ENCODE data around the gene COX19.

Gene COX19

GRCh38 chr7:1012004-1012715, 36.8 kb upstream of the COX19 start:
- no peak for DNase-seq
- Histone ChIP-seq H3K4me1 (ENCODE audit: insufficient read depth, low read length) (no peaks in the 10 kb centered on the region), H3K9me3 (ENCODE audit: insufficient read depth, low read length, severe bottlenecking) (no peaks in the 10 kb centered on the region), H3K36me3 (ENCODE audit: insufficient read depth, low read length) (no peaks in the 10 kb centered on the region), H3K4me3 (ENCODE audit: low read depth in 1 of 2, low read length in 2 of 2) (no peak overlapping the region), H3K79me2 (ENCODE audit: insufficient read depth, low read length) (no peaks in the 10 kb centered on the region), H3K27ac (ENCODE audit: low read length) (no peak overlapping the region), H3K27me3 (ENCODE audit: insufficient read depth, low read length, poor library complexity) (no peaks in the 10 kb centered on the region), H4K20me1 (ENCODE audit: insufficient read depth, low read length) (peaks cover 24% of the 10 kb centered on the region), H2AFZ (ENCODE audit: low read depth, low read length) (no peak overlapping the region), H3K4me2 (ENCODE audit: insufficient read depth, low read length) (no peak overlapping the region), H3K9ac (ENCODE audit: low read depth, low read length) (no peak overlapping the region)
- TF ChIP-seq CTCF (IDR thresholded peaks at IDR 0.05; ENCODE audit: borderline replicate concordance, extremely low read depth, low read length, poor library complexity, severe bottlenecking) (no peak), EZH2 (IDR thresholded peaks at IDR 0.05; ENCODE audit: borderline replicate concordance, low read depth, low read length, severe bottlenecking) (no peak)
- no peak for ATAC-seq (ENCODE audit: insufficient read depth, low read depth)

GRCh38 chr7:1011297-1012003, 36.1 kb upstream of the COX19 start:
- H3K9ac ChIP-seq (ENCODE audit: low read depth, low read length), result no peak overlapping the region
- no peaks in the 10 kb centered on the region for H3K27me3 ChIP-seq (ENCODE audit: insufficient read depth, low read length, poor library complexity)
- TF ChIP-seq CTCF (IDR thresholded peaks at IDR 0.05; ENCODE audit: borderline replicate concordance, extremely low read depth, low read length, poor library complexity, severe bottlenecking) (no peak), EZH2 (IDR thresholded peaks at IDR 0.05; ENCODE audit: borderline replicate concordance, low read depth, low read length, severe bottlenecking) (no peak)
- H3K36me3 ChIP-seq (ENCODE audit: insufficient read depth, low read length), result no peaks in the 10 kb centered on the region
- no peak overlapping the region for H2AFZ ChIP-seq (ENCODE audit: low read depth, low read length)
- H3K9me3 ChIP-seq (ENCODE audit: insufficient read depth, low read length, severe bottlenecking), result no peaks in the 10 kb centered on the region
- no peaks in the 10 kb centered on the region for H3K79me2 ChIP-seq (ENCODE audit: insufficient read depth, low read length)
- H3K27ac ChIP-seq (ENCODE audit: low read length), result no peak overlapping the region
- no peaks in the 10 kb centered on the region for H3K4me1 ChIP-seq (ENCODE audit: insufficient read depth, low read length)
- H4K20me1 ChIP-seq (ENCODE audit: insufficient read depth, low read length), result peaks cover 30% of the 10 kb centered on the region
- ATAC-seq (ENCODE audit: insufficient read depth, low read depth) (no peak), DNase-seq (no peak)
- H3K4me2 ChIP-seq (ENCODE audit: insufficient read depth, low read length), result no peak overlapping the region
- no peak overlapping the region for H3K4me3 ChIP-seq (ENCODE audit: low read depth in 1 of 2, low read length in 2 of 2)

DNA sequence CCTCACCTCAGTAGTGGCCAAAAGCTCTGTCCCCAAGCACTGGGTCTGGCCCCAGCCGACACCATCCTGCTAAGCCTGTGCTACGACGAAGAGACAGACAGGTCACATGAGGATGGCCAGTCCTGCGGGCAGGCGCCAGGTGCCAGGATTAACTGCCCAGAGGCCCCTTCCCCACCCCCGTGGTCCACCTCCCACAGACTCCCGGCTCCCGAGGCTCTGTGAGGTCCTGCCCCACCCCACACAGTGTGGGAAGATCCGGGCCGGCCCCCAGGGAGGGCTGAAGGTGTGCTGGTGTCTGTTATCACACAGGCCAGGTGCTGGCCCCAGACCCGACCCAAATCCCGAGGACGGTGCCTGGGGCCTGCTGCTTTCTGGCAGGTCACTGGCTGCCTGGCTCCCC, 34.9 kb upstream of the COX19 start:
- H3K36me3 ChIP-seq (ENCODE audit: insufficient read depth, low read length), result no peaks in the 10 kb centered on the region
- no peak overlapping the region for H3K27ac ChIP-seq (ENCODE audit: low read length)
- peaks cover 28% of the 10 kb centered on the region for H4K20me1 ChIP-seq (ENCODE audit: insufficient read depth, low read length)

More for the DNA sequence above, 34.9 kb upstream of the COX19 start:
- Histone ChIP-seq H3K4me3 (ENCODE audit: low read depth in 1 of 2, low read length in 2 of 2) (no peak overlapping the region), H3K4me2 (ENCODE audit: insufficient read depth, low read length) (no peak overlapping the region), H3K27me3 (ENCODE audit: insufficient read depth, low read length, poor library complexity) (no peaks in the 10 kb centered on the region), H3K4me1 (ENCODE audit: insufficient read depth, low read length) (no peaks in the 10 kb centered on the region), H3K79me2 (ENCODE audit: insufficient read depth, low read length) (no peaks in the 10 kb centered on the region), H3K9ac (ENCODE audit: low read depth, low read length) (no peak overlapping the region), H2AFZ (ENCODE audit: low read depth, low read length) (no peak overlapping the region), H3K9me3 (ENCODE audit: insufficient read depth, low read length, severe bottlenecking) (no peaks in the 10 kb centered on the region)
- TF ChIP-seq CTCF (IDR thresholded peaks at IDR 0.05; ENCODE audit: borderline replicate concordance, extremely low read depth, low read length, poor library complexity, severe bottlenecking) (no peak), EZH2 (IDR thresholded peaks at IDR 0.05; ENCODE audit: borderline replicate concordance, low read depth, low read length, severe bottlenecking) (no peak)
- ATAC-seq (ENCODE audit: insufficient read depth, low read depth), result no peak
- DNase-seq, result no peak
